ENCODE results near the gene AHCYL1.
"Not testable (repeated sequence)": the region's sequence is repeated elsewhere in the genome, so short reads cannot be mapped to it uniquely, and the experiment has no call there.

Gene AHCYL1

DNA sequence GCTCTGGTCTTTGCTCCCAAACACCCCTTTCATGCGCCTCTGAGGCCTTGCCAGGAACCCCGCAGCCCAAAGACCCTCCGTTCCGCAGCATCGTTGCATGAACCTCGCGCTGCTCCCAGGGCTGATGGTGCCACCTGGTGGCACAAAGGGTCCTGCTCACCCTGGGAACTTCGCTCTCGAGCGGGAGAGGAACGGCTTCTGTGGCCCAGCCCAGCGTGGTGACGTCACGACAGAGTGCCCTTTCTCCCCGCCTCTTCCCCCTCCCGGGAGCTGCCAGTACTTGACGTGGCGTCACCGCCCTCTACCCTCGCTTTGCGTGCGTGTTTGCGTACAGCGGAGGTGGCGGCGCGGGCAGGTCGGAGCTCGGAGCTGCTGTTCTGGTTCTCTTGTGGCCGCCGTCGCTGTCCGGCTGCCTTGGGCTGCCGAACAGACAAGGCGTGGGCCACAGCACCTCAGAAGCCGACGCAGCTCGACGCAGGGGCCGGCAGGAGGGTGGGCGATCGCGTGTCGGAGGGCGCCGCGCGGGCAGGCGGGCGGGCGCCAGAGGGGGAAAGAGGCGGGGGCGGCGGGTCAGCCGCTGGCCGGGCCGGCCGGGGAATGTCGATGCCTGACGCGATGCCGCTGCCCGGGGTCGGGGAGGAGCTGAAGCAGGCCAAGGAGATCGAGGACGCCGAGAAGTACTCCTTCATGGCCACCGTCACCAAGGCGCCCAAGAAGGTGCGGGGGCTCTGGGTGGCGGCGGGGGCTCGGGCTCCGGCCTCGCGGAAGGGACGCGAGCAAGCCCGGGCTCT lies at the start of gene AHCYL1:
TSS of gene AHCYL1 (plus strand) at position 310 of the 791 bp plus-strand sequence. CDS start at position 598, 288 bp downstream.
- DNase-seq, result peak; percentile 100

GRCh38 chr1:109935451-109935900 lies 49.1 kb upstream of the AHCYL1 start:
- no peak for DNase-seq

GRCh38 chr1:109937738-109938137 lies 46.8 kb upstream of the AHCYL1 start:
- DNase-seq, result no peak

DNA sequence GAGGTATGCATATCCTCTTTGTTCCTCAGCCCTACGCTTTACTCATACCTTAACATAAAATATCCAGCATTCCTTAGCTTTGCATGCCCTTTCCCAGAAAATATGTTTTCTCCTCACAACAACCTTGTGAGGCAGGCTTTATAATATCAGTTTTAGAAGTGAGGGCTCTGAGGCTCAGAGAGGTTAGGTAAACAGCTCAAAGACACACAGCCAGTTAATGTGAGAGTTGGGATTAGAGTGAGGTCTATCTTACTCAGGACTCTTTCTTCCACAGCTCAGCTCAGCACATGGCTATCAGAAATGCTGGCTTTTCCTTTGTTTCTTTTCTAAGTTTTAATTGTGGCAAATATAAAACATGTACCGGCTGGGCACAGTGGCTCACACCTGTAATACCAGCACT lies 46.0 kb upstream of the AHCYL1 start:
- DNase-seq, result no peak

- DNase-seq, result no peak
These were observed 42.1 kb upstream of the AHCYL1 start for GRCh38 chr1:109942434-109942833.

DNA sequence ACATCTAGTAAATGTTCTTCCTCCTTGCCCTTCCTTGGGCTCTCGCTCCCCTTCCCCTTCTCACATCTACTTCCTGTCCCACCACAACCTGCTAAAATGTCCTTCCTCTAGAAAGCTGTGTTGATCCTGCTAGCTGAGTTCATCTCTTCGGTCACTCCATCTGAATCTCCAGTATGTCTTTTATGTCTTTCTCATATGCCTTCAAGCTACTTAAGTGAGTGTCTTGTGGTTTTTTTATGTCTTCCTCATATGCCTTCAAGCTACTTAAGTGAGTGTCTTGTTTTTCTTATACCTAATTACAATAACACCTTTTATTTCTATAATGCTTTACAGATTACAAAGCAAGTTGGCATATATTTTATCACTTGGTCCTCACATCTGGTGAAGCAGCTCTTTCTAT lies 40.0 kb upstream of the AHCYL1 start:
- no peak for DNase-seq

- DNase-seq, result no peak
These were observed 38.1 kb upstream of the AHCYL1 start for GRCh38 chr1:109946511-109946910.

DNA sequence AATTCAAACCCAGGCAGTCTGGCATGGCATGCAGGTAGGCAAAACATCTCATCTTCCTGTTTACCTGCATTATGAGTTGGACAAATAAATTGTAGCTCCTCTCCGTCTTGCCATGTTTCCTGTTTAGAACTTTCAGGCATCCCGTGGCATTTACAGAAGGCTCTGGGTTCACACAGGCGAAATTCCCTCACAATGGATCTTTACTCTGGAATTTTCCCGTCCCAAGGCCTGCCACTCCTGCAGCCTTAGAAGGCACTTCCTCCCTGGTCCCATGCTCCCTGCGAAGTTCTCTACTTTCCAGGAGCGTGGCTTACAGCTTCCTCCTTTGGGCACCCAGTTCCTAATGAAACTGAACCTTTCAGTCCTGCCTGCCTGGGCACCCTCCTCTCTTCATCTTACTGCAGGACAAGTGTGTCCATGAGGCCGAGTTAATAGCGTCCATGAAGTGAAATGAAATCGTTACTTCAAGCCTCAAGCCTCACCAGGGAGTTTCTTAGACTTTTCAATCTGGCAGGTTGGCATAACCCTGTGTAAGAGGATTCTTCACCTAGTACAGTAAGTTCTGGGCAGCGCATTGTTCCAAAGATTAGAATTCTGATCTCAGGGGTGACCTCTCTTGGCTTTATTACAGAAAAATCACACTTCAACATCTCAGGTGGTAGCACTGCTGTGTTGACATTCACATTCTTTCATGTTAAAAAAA lies 36.8 kb upstream of the AHCYL1 start:
- no peak for DNase-seq

DNA sequence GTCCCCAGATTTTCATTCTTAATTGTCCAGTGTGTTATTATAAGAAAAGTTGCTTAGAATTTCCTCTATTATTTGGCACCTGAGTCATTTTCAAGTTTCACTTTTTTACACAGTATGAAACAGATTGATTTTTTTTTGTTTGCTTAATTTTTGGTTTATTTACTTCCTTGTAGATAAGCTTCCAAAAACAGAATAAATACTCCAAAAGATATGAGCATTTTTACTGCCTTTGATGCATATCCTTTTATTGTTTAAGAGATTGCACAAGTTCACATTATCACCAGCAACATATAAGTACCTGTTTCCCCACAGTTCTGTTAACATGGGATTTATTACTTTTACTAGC lies 36.3 kb upstream of the AHCYL1 start:
- no peak for DNase-seq

GRCh38 chr1:109950038-109950437 lies 34.5 kb upstream of the AHCYL1 start:
- no peak for DNase-seq

DNA sequence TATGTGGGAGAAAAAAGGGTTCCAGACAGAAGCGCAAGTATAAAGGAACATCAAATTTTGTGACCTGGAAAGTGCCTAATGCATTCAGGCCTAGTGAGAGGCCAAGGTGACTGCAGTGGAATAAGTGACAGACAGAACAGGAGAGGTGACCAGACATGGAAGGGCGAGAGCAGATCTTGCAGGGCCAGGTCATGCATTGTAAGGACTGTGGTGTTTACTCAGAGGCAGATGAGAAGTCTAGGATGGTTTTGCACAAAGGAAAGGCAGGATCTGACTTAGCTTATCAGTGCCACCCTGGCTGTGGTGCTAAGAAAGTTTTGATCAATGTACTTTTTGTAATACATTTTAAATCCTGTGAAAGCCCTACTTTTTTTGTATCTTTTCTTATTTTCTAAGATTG lies 34.1 kb upstream of the AHCYL1 start:
- DNase-seq, result no peak

- not testable (repeated sequence) for DNase-seq
These were observed 33.1 kb upstream of the AHCYL1 start for GRCh38 chr1:109951501-109951900.

GRCh38 chr1:109954041-109954512 lies 30.5 kb upstream of the AHCYL1 start:
- no peak for DNase-seq

DNA sequence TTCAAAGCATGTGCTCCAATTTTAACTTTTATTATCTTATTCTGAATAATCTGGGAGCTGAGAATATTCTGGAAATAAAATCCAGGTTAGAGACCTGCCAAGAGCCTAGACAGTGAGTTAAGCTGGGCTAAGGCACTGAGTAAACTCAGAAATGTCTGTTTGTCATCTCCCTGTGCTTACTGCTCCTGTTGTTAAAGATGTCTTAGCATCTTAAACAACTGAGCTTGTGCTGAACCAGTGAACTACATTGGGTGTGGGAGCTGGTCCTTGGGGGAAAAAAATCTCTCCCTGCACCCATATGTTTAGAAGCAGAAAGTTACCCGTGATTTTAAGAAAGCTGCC lies 25.0 kb upstream of the AHCYL1 start:
- DNase-seq, result no peak

GRCh38 chr1:109959974-109960744 lies 24.4 kb upstream of the AHCYL1 start:
- DNase-seq, result no peak

GRCh38 chr1:109960745-109961094 lies 23.8 kb upstream of the AHCYL1 start:
- DNase-seq, result no peak

- DNase-seq, result no peak
These were observed 20.7 kb upstream of the AHCYL1 start for GRCh38 chr1:109963864-109964263.

DNA sequence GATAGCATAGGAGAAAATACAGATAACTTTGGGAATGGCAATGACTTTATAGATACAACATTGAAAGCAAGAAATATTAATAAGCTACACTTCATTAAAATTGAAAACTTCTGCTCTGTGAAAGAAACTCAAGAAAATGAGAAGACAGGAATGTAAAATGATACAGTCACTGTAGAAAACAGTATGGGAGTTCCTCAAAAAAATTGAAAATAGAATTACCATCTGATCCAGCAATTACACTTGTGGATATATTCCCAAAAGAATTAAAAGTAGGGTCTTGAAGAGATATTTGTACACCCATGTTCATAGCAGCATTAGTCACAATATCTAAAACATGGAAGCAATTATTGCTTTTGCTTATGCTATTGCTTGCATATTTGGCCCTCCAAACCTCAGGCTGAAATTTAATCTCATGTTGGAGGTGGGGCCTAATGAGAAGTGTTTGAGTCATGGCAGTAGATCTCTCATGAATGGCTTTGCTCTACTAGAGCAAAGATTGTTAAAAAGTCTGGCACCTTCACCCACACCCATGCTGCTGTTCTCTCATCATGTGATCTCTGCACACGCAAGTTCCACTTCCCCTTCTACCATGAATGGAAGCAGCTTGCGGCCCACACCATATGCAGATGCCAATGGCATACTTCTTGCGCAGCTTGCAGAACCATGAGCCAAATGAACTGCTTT lies 15.3 kb upstream of the AHCYL1 start:
- DNase-seq, result no peak

GRCh38 chr1:109969907-109970306 lies 14.7 kb upstream of the AHCYL1 start:
- no peak for DNase-seq

GRCh38 chr1:109971559-109971958 lies 13.0 kb upstream of the AHCYL1 start:
- no peak for DNase-seq

- DNase-seq, result no peak
These were observed 10.4 kb upstream of the AHCYL1 start for GRCh38 chr1:109974191-109974590.

GRCh38 chr1:109975718-109976117 lies 8.8 kb upstream of the AHCYL1 start:
- no peak for DNase-seq

GRCh38 chr1:109976762-109977161 lies 7.8 kb upstream of the AHCYL1 start:
- no peak for DNase-seq
